Measurements from ENCODE around the gene B4GALT2. TPM values are rescaled to one million over a fixed set of nuclear protein-coding genes. Genes with fewer than 3 reads are reported as not detected.

Gene B4GALT2
- total RNA-seq, 1 donor from 2014 or later, result 99.4 TPM

DNA sequence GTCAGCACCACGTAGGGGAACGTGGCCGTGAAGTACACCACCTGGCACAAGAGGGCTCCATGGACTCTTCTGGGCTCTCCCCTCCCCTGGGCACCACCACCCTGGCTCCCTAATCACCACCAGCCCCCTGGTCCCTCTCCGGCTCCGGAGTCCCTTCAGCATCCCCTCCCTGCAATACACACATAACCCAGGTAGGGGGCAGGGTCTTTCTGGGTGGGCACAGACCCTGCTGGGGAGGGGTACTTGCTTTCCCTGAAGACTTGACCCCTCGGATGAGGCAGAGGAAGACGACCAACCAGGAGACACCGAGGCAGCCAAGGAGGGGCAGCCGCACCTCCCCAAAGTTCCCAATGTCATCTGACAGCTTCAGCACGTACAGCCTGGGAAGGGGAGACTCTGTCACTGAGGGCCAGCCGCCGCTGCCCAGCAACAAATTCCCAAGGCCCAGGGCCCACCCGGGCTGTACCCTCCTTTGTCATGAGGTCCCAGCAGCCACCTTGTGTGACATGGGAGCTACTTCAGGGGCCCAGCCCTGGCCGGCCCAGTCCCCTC is 23.7 kb downstream of the B4GALT2 start:
- no peak for DNase-seq (ENCODE audit: low spot score)
- Mint-ChIP-seq H3K4me1 (ENCODE audit: low read depth) (no peaks in the 10 kb centered on the region), H3K9me3 (ENCODE audit: low read depth) (no peaks in the 10 kb centered on the region), H3K4me3 (ENCODE audit: unreplicated experiment) (no peak overlapping the region), H3K36me3 (ENCODE audit: low read depth) (peaks cover 9% of the 10 kb centered on the region), H3K27ac (ENCODE audit: unreplicated experiment) (no peak overlapping the region), H3K27me3 (ENCODE audit: low read depth) (no peaks in the 10 kb centered on the region)
- peak; percentile 55 for TF ChIP-seq CTCF (IDR thresholded peaks at IDR 0.05)

DNA sequence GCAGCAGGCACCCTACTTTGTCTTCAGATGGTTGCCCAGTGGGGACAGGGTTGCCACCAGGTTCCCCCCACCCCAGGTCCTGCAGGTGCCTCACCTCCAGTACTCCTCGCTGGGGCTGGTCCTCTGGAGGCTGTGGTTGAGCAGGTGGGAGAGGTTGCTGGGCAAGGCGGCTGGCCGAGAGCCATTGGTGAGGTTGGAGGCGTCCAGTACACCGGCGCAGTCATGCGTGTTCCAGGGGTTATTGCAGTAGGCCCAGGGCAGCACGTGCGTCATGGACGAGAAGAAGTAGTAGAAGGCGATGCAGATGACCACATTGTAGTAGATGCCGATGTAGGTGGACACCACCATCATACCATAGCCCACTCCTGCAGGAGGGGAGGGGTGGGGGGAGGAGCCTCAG is 29.2 kb downstream of the B4GALT2 start:
- Mint-ChIP-seq H3K9me3 (ENCODE audit: low read depth) (no peaks in the 10 kb centered on the region), H3K27me3 (ENCODE audit: low read depth) (no peaks in the 10 kb centered on the region), H3K4me1 (ENCODE audit: low read depth) (peaks cover 8% of the 10 kb centered on the region), H3K36me3 (ENCODE audit: low read depth) (peaks cover 7% of the 10 kb centered on the region), H3K4me3 (ENCODE audit: unreplicated experiment) (no peak overlapping the region), H3K27ac (ENCODE audit: unreplicated experiment) (no peak overlapping the region)
- DNase-seq (ENCODE audit: low spot score), result no peak
- no peak for TF ChIP-seq CTCF (IDR thresholded peaks at IDR 0.05)

GRCh38 chr1:44010935-44011471 is 32.0 kb downstream of the B4GALT2 start:
- H3K27ac Mint-ChIP-seq (ENCODE audit: unreplicated experiment), result no peak overlapping the region
- H3K36me3 Mint-ChIP-seq (ENCODE audit: low read depth), result peaks cover 7% of the 10 kb centered on the region
- no peak for DNase-seq (ENCODE audit: low spot score)
- H3K4me3 Mint-ChIP-seq (ENCODE audit: unreplicated experiment), result no peak overlapping the region
- H3K27me3 Mint-ChIP-seq (ENCODE audit: low read depth), result no peaks in the 10 kb centered on the region
- no peaks in the 10 kb centered on the region for H3K9me3 Mint-ChIP-seq (ENCODE audit: low read depth)
- peaks cover 21% of the 10 kb centered on the region for H3K4me1 Mint-ChIP-seq (ENCODE audit: low read depth)
- TF ChIP-seq CTCF (IDR thresholded peaks at IDR 0.05), result no peak

DNA sequence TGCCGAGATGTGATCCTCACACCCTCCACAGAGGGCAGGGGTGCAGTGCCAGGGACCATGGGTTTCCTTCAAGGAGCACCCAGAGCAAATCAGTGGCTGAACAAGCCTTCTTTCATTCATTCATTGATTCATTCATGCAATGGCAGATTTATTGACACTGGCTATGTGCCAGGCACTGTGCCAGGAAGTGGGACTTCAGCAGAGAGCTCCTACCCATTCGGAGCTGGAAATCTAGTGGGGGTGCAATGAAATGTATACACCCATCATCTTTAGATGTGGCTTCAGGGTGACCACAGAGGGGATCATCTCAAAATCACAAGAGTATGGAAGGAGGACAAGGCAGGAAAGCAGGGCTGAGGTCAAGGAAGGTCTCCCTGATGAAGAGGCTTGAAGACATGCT is 33.4 kb downstream of the B4GALT2 start:
- no peak overlapping the region for H3K27ac Mint-ChIP-seq (ENCODE audit: unreplicated experiment)
- no peaks in the 10 kb centered on the region for H3K27me3 Mint-ChIP-seq (ENCODE audit: low read depth)
- no peaks in the 10 kb centered on the region for H3K9me3 Mint-ChIP-seq (ENCODE audit: low read depth)
- no peak for TF ChIP-seq CTCF (IDR thresholded peaks at IDR 0.05)
- peaks cover 21% of the 10 kb centered on the region for H3K4me1 Mint-ChIP-seq (ENCODE audit: low read depth)
- DNase-seq (ENCODE audit: low spot score), result no peak
- peaks cover 5% of the 10 kb centered on the region for H3K36me3 Mint-ChIP-seq (ENCODE audit: low read depth)
- no peak overlapping the region for H3K4me3 Mint-ChIP-seq (ENCODE audit: unreplicated experiment)

DNA sequence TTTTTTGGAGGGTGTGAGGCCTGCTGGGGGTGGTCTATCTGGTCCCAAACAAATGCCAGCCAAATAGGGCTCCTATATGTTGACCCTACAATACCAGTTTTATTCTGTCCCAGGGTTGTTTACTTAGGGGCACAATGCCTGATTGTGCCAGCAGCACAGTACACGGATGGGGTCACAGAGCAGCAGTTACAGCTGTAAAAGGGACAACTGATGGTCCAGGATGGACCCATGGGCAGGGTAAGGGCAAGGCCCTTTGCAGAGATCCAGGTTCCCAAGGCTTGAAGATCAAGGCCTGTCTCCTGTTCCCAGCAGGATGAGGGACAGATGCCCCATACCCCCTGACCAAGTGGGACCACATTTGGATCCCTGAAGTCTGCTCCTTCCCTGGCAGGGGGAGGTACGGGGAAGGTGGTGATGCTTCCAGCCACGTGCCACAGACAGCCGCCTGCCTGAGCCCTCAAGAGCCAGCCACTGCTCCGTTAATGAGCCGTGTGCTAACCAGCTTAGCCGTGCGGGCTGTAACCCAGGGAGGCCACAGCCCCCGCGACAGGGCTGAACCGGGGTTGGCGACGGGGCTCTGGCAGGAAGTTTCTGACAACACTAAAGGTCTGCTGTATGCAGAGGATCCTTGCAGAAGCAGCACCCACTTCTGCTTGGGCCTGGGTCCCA is 34.1 kb downstream of the B4GALT2 start:
- Mint-ChIP-seq H3K9me3 (ENCODE audit: low read depth) (no peaks in the 10 kb centered on the region), H3K27ac (ENCODE audit: unreplicated experiment) (no peak overlapping the region), H3K27me3 (ENCODE audit: low read depth) (no peaks in the 10 kb centered on the region), H3K36me3 (ENCODE audit: low read depth) (peaks cover 4% of the 10 kb centered on the region), H3K4me1 (ENCODE audit: low read depth) (peaks cover 21% of the 10 kb centered on the region), H3K4me3 (ENCODE audit: unreplicated experiment) (no peak overlapping the region)
- TF ChIP-seq CTCF (IDR thresholded peaks at IDR 0.05), result no peak
- DNase-seq (ENCODE audit: low spot score), result no peak

Data from chondrocyte (in vitro differentiated cells).